Gastroesophageal sphincter (tissue), 4 donors: ENCODE results near the gene SCLY. TPM values are rescaled to one million over a fixed set of nuclear protein-coding genes. Genes with fewer than 3 reads are reported as not detected.

Experiments used
- ATAC-seq: fragments of 150-250 bp; one replicate; pipeline ENCODE4 v1.9.1; 2016; ENCODE audit warnings: mild to moderate bottlenecking, moderate library complexity
- H3K27ac ChIP-seq, 4 donors: fragments of 200-600 bp; sonication (generic) in 3 of 4; 1 replicate in 3 of 4; 2 replicates in 1 of 4; pipeline ENCODE4 v1.5.1; 2016 to 2019
- H3K27me3 ChIP-seq: fragments of 200-600 bp; sonication (generic); one replicate; pipeline ENCODE4 v1.5.1; 2019
- H3K36me3 ChIP-seq, 2 donors: fragments of 200-600 bp; sonication (generic); one replicate each; pipeline ENCODE4 v1.5.1; 2019; ENCODE audit warnings: control low read depth in 1 of 2
- H3K4me1 ChIP-seq, 3 donors: fragments of 200-600 bp; sonication (generic); 1 replicate in 2 of 3; 2 replicates in 1 of 3; pipeline ENCODE4 v1.5.1; 2016 to 2019; ENCODE audit warnings: control low read depth in 2 of 3
- H3K4me3 ChIP-seq, 2 donors: fragments of 200-600 bp; sonication (generic); one replicate each; pipeline ENCODE4 v1.5.1; 2019; ENCODE audit warnings: mild to moderate bottlenecking in 1 of 2, moderate library complexity in 1 of 2
- H3K9me3 ChIP-seq, 3 donors: fragments of 200-600 bp; sonication (generic); one replicate each; pipeline ENCODE4 v1.5.1; 2017 to 2019; ENCODE audit warnings: control low read depth in 2 of 3
- CTCF ChIP-seq, 4 experiments: fragments of 200-600 bp in 2 of 4; fragments of 450-650 bp in 2 of 4; sonication (generic) in 1 of 4; IDR thresholded peaks; one replicate each; pipeline ENCODE4 v1.5.1; 2017 to 2019; ENCODE audit warnings: antibody characterized with exemption in 4 of 4, mild to moderate bottlenecking in 2 of 4, moderate library complexity in 2 of 4
- EP300 ChIP-seq: sonication (generic); formaldehyde crosslinking; IDR thresholded peaks from one replicate; pipeline ENCODE4 v1.6.1; 2017; ENCODE audit warnings: antibody characterized with exemption, mild to moderate bottlenecking
- POLR2A ChIP-seq, 2 donors: fragments of 450-650 bp; IDR thresholded peaks; one replicate each; pipeline ENCODE4 v1.6.1; 2017; ENCODE audit warnings: antibody characterized with exemption in 2 of 2, mild to moderate bottlenecking in 2 of 2, moderate library complexity in 1 of 2
- POLR2AphosphoS5 ChIP-seq: sonication (generic); formaldehyde crosslinking; IDR thresholded peaks from one replicate; pipeline ENCODE4 v1.6.1; 2017; ENCODE audit warnings: antibody characterized with exemption
- WGBS, 2 donors: methylation state at CpG; one replicate each; pipeline ENCODE4 v1.1.5; 2018; ENCODE audit warnings: low coverage in 1 of 2; 5-methylcytosine and 5-hydroxymethylcytosine counted together
- total RNA-seq, 4 donors: library from RNA; depleted of rRNA; stranded (reverse); fragments of >200 nt; gene quantifications; one replicate each; pipeline ENCODE4 v1.1.0, GENCODE V29; 2016

Gene SCLY
- total RNA-seq, 4 donors from 2014 or later = 14.2 to 23.2 (median 16.5) TPM

- no peak for TF ChIP-seq EP300
- TF ChIP-seq POLR2A (IDR thresholded peaks at IDR 0.05) = no peak
- TF ChIP-seq POLR2AphosphoS5 = no peak
- Histone ChIP-seq H3K4me1 (peaks cover 0 to 16% (median 0%) of the 10 kb centered on the region in 3 donors), H3K4me3 (peak overlapping the region in 1 of 2 donors; percentile 46), H3K36me3 (peaks cover 0 to 18% of the 10 kb centered on the region in 2 donors), H3K9me3 (no peaks in the 10 kb centered on the region), H3K27me3 (no peaks in the 10 kb centered on the region), H3K27ac (no peak overlapping the region)
- ATAC-seq = no peak
- WGBS, 2 donors = 87% methylated on average over 3 of the region's 22 CpGs; no CpG with 5 or more reads in 1 of the 2 donors
These were observed 67.2 kb downstream of the SCLY start for GRCh38 chr2:238128061-238128440.

- TF ChIP-seq CTCF (IDR thresholded peaks at IDR 0.05) = no peak
- TF ChIP-seq POLR2AphosphoS5 = no peak
- no peak for TF ChIP-seq POLR2A (IDR thresholded peaks at IDR 0.05)
- no peak for TF ChIP-seq EP300
- no peak overlapping the region for H3K4me3 ChIP-seq
- H3K4me1 ChIP-seq = peaks cover 0 to 16% (median 0%) of the 10 kb centered on the region in 3 donors
- no peak for ATAC-seq
- H3K27ac ChIP-seq = no peak overlapping the region
- WGBS, 2 donors = no CpG with 5 or more reads among the region's 30 CpGs
- no peaks in the 10 kb centered on the region for H3K27me3 ChIP-seq
- no peaks in the 10 kb centered on the region for H3K9me3 ChIP-seq
- H3K36me3 ChIP-seq = peaks cover 0 to 18% of the 10 kb centered on the region in 2 donors
These were observed 67.8 kb downstream of the SCLY start for GRCh38 chr2:238128534-238129001.

- no peaks in the 10 kb centered on the region for H3K9me3 ChIP-seq
- ATAC-seq = no peak
- TF ChIP-seq EP300 (no peak), CTCF (IDR thresholded peaks at IDR 0.05) (no peak), POLR2AphosphoS5 (no peak), POLR2A (IDR thresholded peaks at IDR 0.05) (no peak)
- H3K36me3 ChIP-seq = peaks cover 0 to 18% of the 10 kb centered on the region in 2 donors
- no peak overlapping the region for H3K4me3 ChIP-seq
- peaks cover 0 to 16% (median 0%) of the 10 kb centered on the region in 3 donors for H3K4me1 ChIP-seq
- no peak overlapping the region for H3K27ac ChIP-seq
- WGBS, 2 donors = 73 to 79% methylated on average over 5 to 8 of the region's 22 CpGs
- H3K27me3 ChIP-seq = no peaks in the 10 kb centered on the region
These were observed 68.6 kb downstream of the SCLY start for GRCh38 chr2:238129166-238130010.

- Histone ChIP-seq H3K9me3 (no peaks in the 10 kb centered on the region), H3K4me3 (no peak overlapping the region), H3K36me3 (peaks cover 0 to 18% of the 10 kb centered on the region in 2 donors), H3K4me1 (peaks cover 0 to 16% (median 0%) of the 10 kb centered on the region in 3 donors), H3K27me3 (no peaks in the 10 kb centered on the region), H3K27ac (no peak overlapping the region)
- no peak for ATAC-seq
- TF ChIP-seq EP300 (no peak), CTCF (IDR thresholded peaks at IDR 0.05) (no peak), POLR2AphosphoS5 (no peak), POLR2A (IDR thresholded peaks at IDR 0.05) (no peak)
- no CpG with 5 or more reads among the region's 28 CpGs for WGBS, 2 donors
These were observed 69.4 kb downstream of the SCLY start for GRCh38 chr2:238130111-238130695.

- no peak for ATAC-seq
- Histone ChIP-seq H3K9me3 (no peaks in the 10 kb centered on the region), H3K27me3 (no peaks in the 10 kb centered on the region), H3K27ac (no peak overlapping the region), H3K4me3 (no peak overlapping the region), H3K36me3 (peaks cover 0 to 18% of the 10 kb centered on the region in 2 donors), H3K4me1 (peaks cover 0 to 16% (median 0%) of the 10 kb centered on the region in 3 donors)
- TF ChIP-seq EP300 = no peak
- no peak for TF ChIP-seq CTCF (IDR thresholded peaks at IDR 0.05)
- TF ChIP-seq POLR2A (IDR thresholded peaks at IDR 0.05) = no peak
- no peak for TF ChIP-seq POLR2AphosphoS5
- no CpG with 5 or more reads among the region's 68 CpGs for WGBS, 2 donors
These were observed 70.2 kb downstream of the SCLY start for GRCh38 chr2:238130696-238131628.
